Measurements from ENCODE around the gene ODF2. TPM values are rescaled to one million over a fixed set of nuclear protein-coding genes. Genes with fewer than 3 reads are reported as not detected.
A peak's percentile ranks its signal among the peaks of the same experiment; 100 is the strongest.
"Not testable (repeated sequence)": the region's sequence is repeated elsewhere in the genome, so short reads cannot be mapped to it uniquely, and the experiment has no call there.

ODF2 gene
- polyA plus RNA-seq, 3 donors = 50.4 to 55.1 (median 50.7) TPM

GRCh38 chr9:128422022-128422782 is 33.6 kb upstream of the ODF2 start:
- DNase-seq = not testable (repeated sequence)

GRCh38 chr9:128422783-128423150 is 33.0 kb upstream of the ODF2 start:
- DNase-seq = no peak

GRCh38 chr9:128423356-128423755 is 32.5 kb upstream of the ODF2 start:
- not testable (repeated sequence) for DNase-seq

- DNase-seq = no peak
Measured at GRCh38 chr9:128424268-128424780, 31.5 kb upstream of the ODF2 start.

GRCh38 chr9:128428644-128429512 is 26.9 kb upstream of the ODF2 start:
- DNase-seq = no peak

- no peak for DNase-seq
Measured at GRCh38 chr9:128429513-128430086, 26.2 kb upstream of the ODF2 start.

GRCh38 chr9:128431207-128431606 is 24.6 kb upstream of the ODF2 start:
- no peak for DNase-seq

- no peak for DNase-seq
Measured at GRCh38 chr9:128434340-128434739, 21.5 kb upstream of the ODF2 start.

- no peak for DNase-seq
Measured at GRCh38 chr9:128435611-128436010, 20.2 kb upstream of the ODF2 start.

GRCh38 chr9:128438343-128439109 is 17.3 kb upstream of the ODF2 start:
- DNase-seq = peak; percentile 71

- no peak for DNase-seq
Measured at GRCh38 chr9:128439273-128439672, 16.5 kb upstream of the ODF2 start.

GRCh38 chr9:128442150-128442549 is 13.7 kb upstream of the ODF2 start:
- DNase-seq = no peak

GRCh38 chr9:128446505-128446904 is 9.3 kb upstream of the ODF2 start:
- not testable (repeated sequence) for DNase-seq

- DNase-seq = no peak
Measured at GRCh38 chr9:128448746-128449145, 7.1 kb upstream of the ODF2 start.

- no peak for DNase-seq
Measured at GRCh38 chr9:128454991-128455390, 815 bp upstream of the ODF2 start.

GRCh38 chr9:128456613-128457061 is 831 bp downstream of the ODF2 start:
- DNase-seq = peak; percentile 36

- DNase-seq = no peak
Measured at GRCh38 chr9:128457207-128457606, 1.4 kb downstream of the ODF2 start.

- no peak for DNase-seq
Measured at GRCh38 chr9:128459011-128459410, 3.2 kb downstream of the ODF2 start.

- no peak for DNase-seq
Measured at GRCh38 chr9:128469070-128469469, 13.3 kb downstream of the ODF2 start.

GRCh38 chr9:128470560-128470959 is 14.8 kb downstream of the ODF2 start:
- no peak for DNase-seq

- no peak for DNase-seq
Measured at GRCh38 chr9:128473104-128473503, 17.3 kb downstream of the ODF2 start.

GRCh38 chr9:128475867-128476266 is 20.1 kb downstream of the ODF2 start:
- DNase-seq = no peak

All from renal pelvis (tissue), 4 donors.